ENCODE measurements around the gene ROBO3.

Gene ROBO3

DNA sequence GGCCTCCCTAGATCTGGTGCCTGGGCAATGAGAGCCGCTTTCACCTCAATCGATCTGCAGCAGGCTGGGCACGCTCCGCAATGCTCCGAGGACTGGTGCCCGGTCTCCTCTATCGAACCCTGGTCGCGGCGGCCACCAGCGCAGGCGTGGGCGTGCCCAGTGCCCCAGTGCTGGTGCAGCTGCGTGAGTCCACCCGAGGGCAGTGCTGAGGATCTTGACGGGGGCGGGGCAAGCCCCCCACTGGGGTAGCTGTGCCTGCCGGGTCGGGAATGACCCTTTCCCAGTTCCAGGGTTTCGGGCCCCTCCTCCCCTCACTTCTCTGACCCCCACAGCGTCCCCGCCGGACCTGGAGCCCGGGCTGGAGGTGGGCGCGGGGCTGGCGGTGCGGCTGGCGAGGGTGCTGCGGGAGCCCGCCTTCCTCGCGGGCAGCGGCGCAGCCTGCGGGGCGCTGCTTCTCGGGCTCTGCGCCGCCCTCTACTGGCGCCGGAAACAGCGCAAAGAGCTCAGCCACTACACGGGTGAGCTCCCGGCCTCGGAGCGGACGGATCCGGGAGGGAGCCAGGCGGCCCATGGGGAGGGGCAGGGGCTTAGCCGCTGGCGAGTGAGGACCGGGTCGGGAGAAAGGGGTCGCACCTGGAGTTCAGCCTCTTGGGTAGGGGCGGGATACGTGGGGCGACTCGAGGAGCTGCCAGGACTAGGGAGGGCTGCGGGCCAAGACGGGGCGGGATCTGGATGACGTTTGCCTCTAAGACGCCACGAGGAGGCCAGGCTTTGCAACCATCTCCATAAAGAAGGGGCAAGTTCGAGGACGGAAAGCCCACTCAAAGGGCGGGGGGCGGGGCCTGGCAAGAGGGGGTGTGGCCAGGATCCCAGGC lies 10.9 kb downstream of the ROBO3 start:
- peak; percentile 91 for DNase-seq (ENCODE audit: low spot score)

DNA sequence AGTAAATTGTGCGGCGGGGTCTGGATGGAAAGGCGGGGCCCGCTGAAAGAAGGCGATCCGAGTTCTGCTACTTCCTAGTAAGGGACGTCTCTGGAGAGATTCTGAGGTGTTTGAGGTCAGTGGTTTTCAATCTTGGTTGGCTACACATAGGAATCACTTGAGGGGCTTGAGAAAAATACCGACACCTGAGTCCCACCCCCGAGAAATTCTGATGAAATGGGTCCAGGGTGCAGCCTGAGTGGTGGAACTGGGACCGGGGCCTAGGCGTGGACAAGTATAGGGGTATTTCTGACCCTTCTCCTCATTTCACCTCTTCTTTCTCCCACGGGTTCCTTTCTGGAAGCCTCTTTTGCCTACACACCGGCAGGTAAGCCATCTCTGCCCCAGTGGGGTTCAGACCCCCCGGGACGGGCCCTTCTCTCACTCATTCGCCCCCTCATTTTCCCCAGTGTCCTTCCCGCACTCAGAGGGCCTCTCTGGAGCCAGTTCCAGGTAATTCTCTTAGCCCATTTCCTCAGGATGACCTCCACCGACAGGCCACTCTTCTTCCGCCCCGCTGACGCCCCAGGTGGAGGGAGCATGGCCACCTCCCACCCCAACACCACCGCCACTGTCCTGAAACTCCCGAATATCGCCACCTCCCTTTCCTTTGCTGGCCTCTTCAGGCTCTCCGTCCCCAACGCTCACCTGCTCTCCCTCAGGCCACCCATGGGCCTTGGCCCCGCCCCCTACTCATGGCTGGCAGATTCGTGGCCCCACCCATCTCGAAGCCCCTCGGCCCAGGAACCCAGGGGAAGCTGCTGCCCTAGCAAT lies 11.8 kb downstream of the ROBO3 start:
- no peak for DNase-seq (ENCODE audit: low spot score)

DNA sequence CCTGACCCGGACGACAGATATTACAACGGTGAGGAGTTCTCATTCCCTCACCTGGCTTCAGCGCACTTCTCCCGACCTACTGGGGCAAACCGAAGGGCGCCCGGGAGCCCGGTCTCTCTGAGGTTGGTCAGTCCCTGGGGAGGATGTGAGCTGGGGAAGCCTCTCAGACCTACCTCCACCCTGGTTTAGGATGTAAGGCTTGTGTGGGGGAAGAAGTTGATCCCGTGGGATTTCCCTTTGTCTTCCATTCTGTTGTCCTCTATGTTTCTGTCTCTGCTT lies 12.3 kb downstream of the ROBO3 start:
- DNase-seq (ENCODE audit: low spot score): no peak

DNA sequence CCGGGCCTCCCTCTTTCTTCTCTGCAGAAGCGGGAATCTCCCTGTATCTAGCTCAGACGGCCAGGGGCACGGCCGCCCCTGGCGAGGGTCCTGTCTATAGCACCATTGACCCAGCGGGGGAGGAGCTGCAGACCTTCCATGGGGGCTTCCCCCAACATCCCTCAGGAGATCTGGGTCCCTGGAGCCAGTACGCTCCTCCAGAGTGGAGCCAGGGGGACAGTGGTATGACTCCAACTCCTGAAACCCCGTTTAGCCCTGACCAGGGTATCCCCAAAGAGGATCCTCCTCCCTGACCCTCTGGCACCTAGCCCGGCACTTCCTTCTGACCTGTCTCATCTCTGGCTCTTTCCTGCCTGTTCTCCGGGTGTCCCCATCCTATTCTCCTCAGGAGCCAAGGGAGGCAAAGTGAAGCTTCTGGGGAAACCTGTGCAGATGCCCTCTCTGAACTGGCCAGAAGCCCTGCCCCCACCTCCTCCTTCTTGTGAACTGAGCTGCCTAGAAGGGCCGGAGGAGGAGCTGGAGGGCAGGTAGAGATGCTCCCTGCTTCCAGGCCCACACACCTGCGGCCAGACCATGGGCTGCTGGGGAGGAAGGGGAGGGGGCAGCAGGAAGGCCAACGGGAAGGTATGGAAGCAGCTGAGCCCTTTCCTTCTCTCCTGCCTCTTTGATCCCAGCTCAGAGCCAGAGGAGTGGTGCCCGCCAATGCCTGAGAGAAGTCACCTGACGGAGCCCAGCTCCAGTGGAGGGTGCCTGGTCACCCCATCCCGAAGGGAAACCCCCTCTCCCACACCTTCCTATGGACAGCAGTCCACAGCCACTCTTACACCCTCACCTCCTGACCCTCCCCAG lies 12.9 kb downstream of the ROBO3 start:
- no peak for DNase-seq (ENCODE audit: low spot score)

DNA sequence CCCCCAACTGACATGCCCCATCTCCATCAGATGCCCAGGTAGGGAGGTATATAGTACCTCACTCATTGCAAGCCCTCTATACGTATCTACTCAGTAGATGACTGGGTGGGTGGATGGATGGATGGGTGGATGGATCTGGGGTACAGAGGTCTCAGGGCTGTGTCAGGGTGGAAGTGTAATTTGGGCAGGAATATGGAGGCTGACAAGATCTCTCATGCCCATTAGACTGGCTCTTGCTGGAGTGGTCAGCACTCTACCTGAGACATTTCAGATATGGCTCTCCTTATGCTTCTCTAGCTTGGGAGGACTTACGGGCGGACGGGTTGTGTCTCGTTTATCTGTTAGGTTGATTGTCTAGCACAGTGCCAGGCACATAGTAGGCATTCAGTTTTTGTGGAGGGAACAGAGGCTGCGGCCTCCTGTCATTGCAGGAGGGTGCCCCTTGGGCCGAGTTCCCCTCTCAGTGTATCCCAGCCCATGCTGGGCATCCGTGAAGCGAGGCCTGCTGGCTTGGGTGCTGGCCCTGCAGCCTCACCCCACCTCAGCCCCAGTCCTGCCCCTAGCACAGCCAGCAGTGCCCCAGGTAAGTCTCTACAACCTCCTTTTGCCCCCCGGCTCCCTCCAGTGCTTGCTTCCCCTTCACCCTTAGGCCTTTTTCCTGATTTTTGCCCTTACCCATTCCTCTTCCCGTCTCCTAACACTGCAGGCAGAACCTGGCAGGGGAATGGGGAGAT lies 13.7 kb downstream of the ROBO3 start:
- no peak for DNase-seq (ENCODE audit: low spot score)

DNA sequence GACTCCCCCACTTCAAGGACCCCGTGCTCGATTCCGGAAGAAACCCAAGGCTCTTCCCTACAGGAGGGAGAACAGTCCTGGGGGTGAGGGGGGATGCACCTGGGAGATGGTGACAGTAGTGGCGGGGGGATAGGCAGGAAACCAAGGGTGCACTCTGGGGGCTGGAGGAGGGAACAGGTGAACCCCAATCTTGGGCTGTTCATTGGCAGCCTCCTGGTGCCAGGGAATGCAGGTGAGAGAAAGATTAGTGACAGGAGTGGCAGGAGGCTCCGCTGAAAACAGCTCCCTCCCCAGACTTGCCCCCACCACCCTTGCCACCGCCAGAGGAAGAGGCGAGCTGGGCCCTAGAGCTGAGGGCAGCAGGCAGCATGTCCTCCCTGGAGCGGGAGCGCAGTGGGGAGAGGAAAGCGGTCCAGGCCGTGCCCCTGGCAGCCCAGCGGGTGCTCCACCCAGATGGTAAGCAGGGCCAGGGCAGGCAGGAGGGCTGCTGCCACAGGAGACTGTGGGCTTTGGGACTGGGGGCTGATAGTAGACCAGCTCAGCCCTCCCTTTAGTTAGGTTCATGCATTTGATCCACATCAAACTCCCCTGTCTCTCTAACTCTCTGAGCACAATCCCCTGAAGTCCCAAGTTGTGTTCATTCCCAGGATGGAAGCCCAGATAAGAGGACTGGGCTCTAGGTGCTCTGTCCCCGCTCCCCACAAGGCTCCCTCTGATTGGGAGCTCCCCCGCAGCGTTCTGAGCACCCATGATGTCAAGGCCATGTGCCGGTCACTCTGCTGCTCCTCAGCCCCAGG lies 14.5 kb downstream of the ROBO3 start:
- no peak for DNase-seq (ENCODE audit: low spot score)

DNA sequence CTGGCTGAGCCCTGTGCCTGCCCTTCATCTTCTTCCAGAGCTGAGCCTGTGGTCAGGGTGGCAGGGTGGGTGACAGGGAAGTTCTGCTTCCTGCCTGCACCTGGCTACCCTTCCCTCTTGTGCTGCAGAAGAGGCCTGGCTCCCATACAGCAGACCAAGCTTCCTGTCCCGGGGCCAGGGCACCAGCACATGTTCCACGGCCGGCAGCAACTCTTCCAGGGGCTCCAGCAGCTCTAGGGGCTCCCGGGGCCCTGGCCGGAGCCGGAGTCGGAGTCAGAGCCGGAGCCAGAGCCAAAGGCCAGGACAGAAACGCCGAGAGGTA lies 15.0 kb downstream of the ROBO3 start:
- no peak for DNase-seq (ENCODE audit: low spot score)

DNA sequence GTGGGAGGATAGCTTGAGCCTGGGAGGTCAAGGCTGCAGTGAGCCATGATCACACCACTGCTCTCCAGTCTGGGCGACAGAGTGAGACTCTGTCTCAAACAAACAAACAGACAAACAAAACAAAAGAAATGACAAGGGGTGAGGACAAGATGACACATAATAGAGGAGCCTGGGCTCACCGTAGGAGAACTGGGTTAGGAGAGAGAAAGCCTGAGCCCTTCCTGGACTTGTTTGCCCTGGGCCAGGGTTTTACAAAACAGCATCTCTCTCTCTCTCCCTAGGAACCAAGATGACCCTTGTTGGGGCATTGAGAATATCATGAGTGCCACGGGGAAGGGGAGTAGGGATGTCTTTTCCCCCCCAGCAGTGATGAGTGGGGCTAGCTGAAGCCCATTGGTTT lies 15.7 kb downstream of the ROBO3 start:
- DNase-seq (ENCODE audit: low spot score): no peak

DNA sequence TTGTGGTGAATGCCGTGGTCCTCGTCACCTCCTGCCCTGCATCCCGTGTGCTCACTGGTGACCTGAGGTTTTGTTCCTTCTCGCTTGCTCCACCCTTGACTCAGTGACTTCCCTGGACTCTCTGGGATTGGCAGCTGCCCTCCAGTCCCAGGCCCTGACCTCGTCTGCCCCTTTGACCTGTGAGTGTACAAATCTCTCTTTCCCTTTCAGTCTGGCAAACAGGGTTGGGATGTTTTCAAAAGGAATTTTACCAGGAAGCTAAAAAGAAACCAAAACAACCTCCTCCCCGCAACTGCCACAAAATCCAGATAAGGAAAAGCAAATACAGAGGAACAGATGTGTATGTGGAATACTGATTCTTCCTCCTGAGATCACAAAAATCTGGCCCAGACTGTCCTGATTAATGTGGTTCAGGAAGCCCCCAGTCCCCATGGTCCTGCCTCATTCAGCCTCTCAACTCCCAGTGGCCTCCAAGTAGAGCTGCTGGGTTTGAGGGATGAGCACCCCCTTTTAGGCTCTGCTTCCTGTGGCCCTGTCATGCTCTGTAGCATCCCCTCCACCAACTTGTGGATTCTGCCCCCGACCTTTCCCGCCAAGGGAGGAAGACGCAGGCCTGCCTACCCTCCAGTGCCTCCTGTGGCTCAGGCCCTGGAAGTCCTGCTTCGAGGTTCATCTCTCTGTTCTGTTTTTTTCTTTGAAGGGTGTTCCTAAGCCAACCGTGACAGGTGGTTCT lies 17.3 kb downstream of the ROBO3 start:
- DNase-seq (ENCODE audit: low spot score): peak; percentile 56

DNA sequence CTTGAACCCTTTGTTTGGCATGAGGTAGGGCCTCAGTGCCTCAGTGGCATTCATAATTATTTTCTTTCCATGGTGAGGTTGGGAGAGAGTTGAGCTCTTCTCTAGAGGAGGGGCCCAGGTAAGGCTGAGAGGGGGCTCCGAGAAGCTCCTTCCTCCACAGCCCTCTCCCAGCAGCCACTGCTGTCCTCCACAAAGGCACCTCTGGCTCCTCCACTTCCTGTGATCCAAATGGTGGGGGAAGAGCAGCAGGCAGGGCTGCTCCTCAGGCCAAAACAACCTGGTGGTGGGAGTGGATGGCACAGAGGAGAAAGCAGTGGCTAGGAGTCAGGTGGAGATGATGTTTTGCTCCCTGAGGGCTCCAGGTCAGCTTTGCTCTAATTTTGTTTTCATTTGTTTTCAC lies 19.1 kb downstream of the ROBO3 start:
- DNase-seq (ENCODE audit: low spot score): no peak

DNA sequence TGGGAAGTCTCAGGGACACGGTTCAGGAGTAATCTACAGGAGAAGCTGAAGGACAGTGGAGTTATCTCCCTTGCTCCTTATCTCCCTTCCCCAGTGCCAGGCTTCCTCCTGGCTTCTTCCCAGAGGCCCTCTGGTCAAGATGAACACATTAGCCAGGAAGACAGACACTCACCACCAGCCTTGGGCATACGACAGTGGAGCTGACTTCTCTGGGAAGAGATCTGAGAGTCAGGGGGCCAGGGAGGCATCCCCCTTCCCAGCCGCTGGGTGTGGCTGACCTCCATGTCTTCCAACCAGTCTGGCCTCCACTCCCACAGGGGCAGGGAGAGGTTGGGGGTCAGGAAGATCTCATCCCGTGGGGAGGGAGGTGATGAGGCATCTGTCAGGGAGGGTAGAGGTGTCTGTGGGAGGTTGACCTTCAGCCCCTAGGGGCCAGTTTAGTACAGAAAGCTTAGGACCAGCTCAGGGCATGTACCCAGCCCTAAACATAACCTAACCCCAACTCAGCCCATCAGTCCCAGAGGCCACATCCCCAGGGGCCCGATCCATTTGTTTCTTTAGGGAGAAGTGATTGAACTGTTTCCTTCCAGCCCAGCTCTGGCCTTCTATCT lies 19.7 kb downstream of the ROBO3 start:
- no peak for DNase-seq (ENCODE audit: low spot score)

DNA sequence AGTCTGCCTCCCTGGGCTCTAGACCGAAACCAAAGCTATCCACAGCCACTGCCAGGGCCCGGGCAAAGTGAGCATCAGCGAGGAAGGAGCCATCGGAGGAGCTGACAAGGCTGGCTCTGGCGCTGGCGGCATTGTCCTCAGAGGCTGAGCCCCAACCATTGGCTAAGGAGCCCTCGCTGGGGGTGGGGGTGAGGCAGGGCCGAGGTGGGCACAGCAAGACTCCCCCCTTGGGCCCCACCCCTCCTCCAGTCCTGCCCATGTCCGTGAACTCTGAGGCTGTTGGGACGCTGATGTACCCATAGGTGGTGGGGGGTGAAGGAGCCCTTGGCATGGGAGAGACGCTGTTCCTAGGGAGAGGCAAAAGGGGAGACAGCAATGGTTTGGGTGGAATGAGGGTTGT lies 21.2 kb downstream of the ROBO3 start:
- DNase-seq (ENCODE audit: low spot score): no peak

DNA sequence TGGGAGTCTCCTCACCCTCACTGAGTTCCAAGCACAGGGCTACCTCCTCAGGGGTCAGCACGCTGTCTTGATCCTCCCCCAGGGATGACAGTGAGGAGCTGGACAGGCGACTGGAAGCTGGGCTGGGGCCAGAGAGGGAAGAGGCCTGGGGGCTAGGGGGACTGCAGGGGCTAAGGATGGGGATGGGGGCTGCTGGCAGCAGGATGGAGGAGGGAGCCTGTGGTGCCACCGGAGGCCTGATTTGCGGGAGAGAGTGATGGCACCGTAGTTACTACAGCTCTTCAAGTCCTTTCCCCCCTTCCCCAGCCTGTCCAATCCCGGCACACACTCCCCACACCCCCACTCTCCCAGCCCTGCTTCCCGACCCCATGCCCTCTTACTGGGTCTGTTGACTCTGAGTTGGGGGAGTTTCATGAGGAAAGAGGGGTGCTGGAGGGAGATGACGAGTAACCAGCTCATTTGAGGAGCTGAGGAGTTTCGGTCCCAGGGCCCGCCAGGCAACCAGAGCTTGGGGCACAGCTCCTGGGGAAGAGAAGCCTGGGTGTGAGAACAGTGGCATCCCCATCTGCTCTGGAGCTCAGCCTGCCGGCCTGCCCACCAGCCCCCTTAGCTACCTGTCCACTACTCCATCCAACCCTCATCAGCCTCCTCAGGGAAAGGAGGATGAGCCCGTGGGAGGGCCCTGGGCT lies 21.9 kb downstream of the ROBO3 start:
- no peak for DNase-seq (ENCODE audit: low spot score)

DNA sequence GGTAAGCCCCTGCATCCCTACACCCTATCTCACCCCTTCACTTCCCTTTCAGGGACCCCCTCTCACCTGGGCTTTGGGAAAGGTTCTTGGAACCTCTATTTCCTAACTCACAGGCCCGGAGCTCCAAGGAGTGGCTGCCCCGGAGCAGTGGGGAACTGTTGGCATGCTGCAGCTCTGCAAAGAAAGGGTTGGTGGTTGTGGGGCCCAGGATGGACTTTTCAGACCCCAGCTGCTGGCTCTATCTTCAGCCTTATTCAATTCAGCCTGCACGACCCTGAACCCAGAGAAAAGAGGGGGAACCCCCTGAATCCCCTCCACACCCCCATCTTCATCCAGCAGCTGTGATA lies 22.4 kb downstream of the ROBO3 start:
- DNase-seq (ENCODE audit: low spot score): no peak

DNA sequence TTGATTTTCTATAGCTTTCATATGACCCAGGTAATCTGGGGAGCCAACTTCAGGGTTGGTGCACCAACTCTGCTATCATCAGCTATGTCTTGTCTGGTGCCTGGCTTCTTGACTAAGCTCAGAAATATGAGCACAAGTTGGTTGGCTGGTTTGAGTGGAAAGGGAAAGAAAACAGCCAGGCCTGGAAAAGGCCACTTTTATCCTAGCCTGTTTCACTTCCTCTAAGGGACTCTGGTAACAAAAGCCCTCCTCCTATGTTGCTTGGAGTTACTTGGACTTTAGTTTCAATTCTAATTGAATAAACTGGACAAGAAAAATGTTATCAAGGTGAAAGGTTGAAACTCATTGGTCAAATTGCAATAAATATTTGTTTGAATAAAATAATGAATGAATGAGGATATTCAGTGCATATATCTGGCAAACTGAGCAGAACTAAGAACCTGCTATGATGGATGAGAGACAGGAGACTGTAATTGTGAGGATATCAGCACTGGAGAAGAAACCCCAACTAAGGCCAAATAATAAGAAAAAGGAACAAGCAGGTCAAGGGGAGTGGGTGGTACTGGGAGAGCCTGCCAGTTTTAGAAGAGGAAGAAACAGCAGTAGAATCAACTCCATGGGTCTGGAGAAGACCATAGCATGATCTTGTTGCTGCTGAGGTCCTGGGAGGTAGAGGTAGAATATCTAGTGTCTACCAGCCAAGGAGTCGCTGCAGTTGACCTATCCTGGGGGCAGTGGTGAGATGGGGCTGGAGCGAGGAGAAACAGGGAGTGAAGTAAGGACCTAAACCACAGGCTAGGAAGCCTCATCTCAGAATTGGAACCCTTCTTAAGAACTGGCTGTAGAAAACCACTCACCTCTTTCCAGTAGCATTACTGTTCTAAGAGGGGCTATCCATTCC lies 24.2 kb downstream of the ROBO3 start:
- DNase-seq (ENCODE audit: low spot score): no peak

DNA sequence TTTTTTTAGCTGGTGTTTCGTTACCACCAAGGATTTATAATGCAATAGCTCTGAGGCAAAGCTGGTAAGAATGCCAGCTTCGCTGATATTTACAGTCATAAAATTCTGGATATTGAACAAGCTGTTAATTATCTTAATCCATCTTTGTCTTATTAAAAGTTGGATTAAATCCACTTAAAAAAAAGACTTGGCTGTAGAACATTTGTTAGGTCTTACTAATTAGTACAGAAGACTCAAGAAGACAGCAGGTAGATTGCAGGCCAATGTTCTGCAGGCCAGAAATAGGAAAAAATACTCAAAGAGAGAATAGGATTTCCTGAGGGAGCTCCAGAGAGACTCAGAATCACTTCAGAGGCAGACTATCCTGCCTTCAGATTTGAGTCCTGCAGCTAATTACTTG lies 24.9 kb downstream of the ROBO3 start:
- DNase-seq (ENCODE audit: low spot score): no peak

DNA sequence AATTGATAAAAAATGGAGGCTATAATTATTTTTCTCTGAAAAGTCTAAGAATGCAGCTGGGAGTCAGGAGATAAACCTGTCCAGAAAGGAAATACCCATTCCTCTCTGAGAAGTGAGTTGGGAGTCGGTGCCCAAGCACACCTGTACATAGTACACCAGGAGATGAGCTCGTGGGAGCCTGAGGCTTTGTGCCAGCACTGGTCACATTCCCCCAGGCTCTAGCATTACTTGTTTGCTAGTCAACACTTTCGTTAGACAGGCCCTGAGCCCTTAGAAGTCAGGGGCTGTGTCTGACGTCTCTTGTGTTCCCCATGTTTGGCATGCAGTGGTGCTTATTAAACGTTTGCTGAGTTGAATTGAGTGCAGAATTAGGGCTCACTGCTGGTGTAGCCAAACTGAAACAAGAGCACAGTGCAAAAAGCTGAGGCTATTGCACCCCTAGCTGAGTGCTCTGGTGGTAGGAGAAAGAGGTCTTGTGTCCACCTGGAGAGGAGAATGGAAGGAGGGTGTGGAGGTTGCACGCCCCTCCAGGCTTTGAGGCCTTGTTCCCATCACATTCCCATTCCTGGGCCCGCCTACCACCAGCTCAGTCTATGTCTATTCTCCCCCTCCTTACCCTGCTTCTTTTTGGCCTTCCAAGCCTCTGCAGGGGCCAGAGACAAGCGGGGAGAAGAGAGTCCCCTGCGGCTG lies 25.6 kb downstream of the ROBO3 start:
- no peak for DNase-seq (ENCODE audit: low spot score)

DNA sequence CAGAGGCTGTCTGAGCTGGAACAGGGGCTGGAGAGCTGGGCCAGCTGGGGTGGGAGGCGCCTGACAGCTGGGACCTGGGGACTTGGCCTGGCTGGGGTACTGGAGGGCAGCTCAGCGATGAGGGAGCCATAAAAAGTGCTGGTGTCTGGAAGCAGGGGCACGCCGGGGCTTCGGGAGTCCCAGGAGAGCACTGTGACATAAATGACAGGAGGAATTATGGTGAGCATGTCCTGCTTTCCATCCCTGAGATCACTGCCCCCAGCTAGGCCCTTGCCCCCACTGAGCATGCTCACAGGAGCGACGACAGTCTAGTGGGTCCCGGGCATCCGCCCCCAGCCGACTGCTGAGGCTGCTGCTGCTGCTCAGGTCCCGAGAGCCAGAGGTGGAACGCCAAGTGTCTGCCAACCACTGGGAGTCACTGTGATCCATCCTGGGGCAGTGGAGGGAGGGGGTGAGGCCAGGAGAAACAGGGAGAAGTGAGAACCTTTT lies 26.2 kb downstream of the ROBO3 start:
- DNase-seq (ENCODE audit: low spot score): no peak
